GM23338 (cell line): Measurements from ENCODE around the gene CCSER2. TPM values are rescaled to one million over a fixed set of nuclear protein-coding genes. Genes with fewer than 3 reads are reported as not detected.
"Not testable (repeated sequence)": the region's sequence is repeated elsewhere in the genome, so short reads cannot be mapped to it uniquely, and the experiment has no call there.

Experiments used
- ATAC-seq: fragments of 200-7000 bp; cut with Tn5 transposase; 3 replicates; pipeline ENCODE4 v1.9.1; 2020
- DNase-seq: peaks from one replicate; pipeline ENCODE4 v3.0.0-alpha.2; 2015; ENCODE audit warnings: low spot score
- H2AFZ ChIP-seq: fragments of 200-600 bp; sonication (generic); 2 replicates; pipeline ENCODE4 v1.8.0; 2016; ENCODE audit warnings: antibody characterized with exemption, mild to moderate bottlenecking, moderate library complexity
- H3F3A ChIP-seq: fragments of 200-600 bp; sonication (generic); replicated peaks from 2 replicates; pipeline ENCODE4 v1.8.0; 2017; ENCODE audit warnings: antibody characterized with exemption, mixed run types, low read depth
- H3K27ac ChIP-seq: fragments of 200-600 bp; sonication (generic); 2 replicates; pipeline ENCODE4 v1.6.1; 2016; ENCODE audit warnings: low read depth
- H3K27me3 ChIP-seq: fragments of 200-600 bp; sonication (generic); 2 replicates; pipeline ENCODE4 v1.8.0; 2016; ENCODE audit warnings: mild to moderate bottlenecking, mixed run types, moderate library complexity; ENCODE audit not compliant: insufficient read depth
- H3K36me3 ChIP-seq: fragments of 200-600 bp; sonication (generic); 2 replicates; pipeline ENCODE4 v1.8.0; 2016; ENCODE audit warnings: mild to moderate bottlenecking; ENCODE audit not compliant: insufficient read depth
- H3K4me1 ChIP-seq: fragments of 200-600 bp; sonication (generic); 2 replicates; pipeline ENCODE4 v1.8.0; 2016; ENCODE audit warnings: mild to moderate bottlenecking, moderate library complexity; ENCODE audit not compliant: insufficient read depth
- H3K4me2 ChIP-seq: fragments of 200-600 bp; sonication (generic); 2 replicates; pipeline ENCODE4 v1.7.1; 2017; ENCODE audit warnings: mixed run types
- H3K4me3 ChIP-seq: fragments of 200-600 bp; sonication (generic); 2 replicates; pipeline ENCODE4 v1.6.1; 2016; ENCODE audit warnings: mixed run types
- H3K79me2 ChIP-seq: fragments of 200-600 bp; sonication (generic); replicated peaks from 2 replicates; pipeline ENCODE4 v1.8.0; 2017; ENCODE audit warnings: mild to moderate bottlenecking; ENCODE audit not compliant: insufficient read depth
- H3K9me2 ChIP-seq: fragments of 200-600 bp; sonication (generic); 2 replicates; pipeline ENCODE4 v1.8.0; 2017; ENCODE audit not compliant: insufficient read depth
- H4K20me1 ChIP-seq: fragments of 200-600 bp; sonication (generic); replicated peaks from 2 replicates; pipeline ENCODE4 v1.8.0; 2017; ENCODE audit warnings: mild to moderate bottlenecking; ENCODE audit not compliant: insufficient read depth
- H3K27ac Mint-ChIP-seq: 2 replicates; pipeline ENCODE4 v1.8.0; 2020; ENCODE audit warnings: inconsistent platforms, mild to moderate bottlenecking, moderate library complexity, mixed read lengths
- H3K27me3 Mint-ChIP-seq: 3 replicates; pipeline ENCODE4 v1.8.0; 2022; ENCODE audit warnings: low read depth, mild to moderate bottlenecking, moderate library complexity, mixed read lengths, inconsistent platforms; ENCODE audit not compliant: insufficient read depth, poor library complexity
- H3K36me3 Mint-ChIP-seq: 3 replicates; pipeline ENCODE4 v1.8.0; 2021; ENCODE audit warnings: low read depth, mild to moderate bottlenecking, inconsistent platforms, moderate library complexity, mixed read lengths
- H3K4me1 Mint-ChIP-seq: 3 replicates; pipeline ENCODE4 v1.8.0; 2020; ENCODE audit warnings: mild to moderate bottlenecking, inconsistent platforms, mixed read lengths
- H3K4me3 Mint-ChIP-seq: 3 replicates; pipeline ENCODE4 v1.8.0; 2021; ENCODE audit warnings: moderate library complexity, mild to moderate bottlenecking, inconsistent platforms, mixed read lengths
- H3K9me3 Mint-ChIP-seq: 3 replicates; pipeline ENCODE4 v1.8.0; 2020; ENCODE audit warnings: moderate library complexity, mild to moderate bottlenecking, inconsistent platforms, mixed read lengths
- CREB1 ChIP-seq: fragments of 250-450 bp; sonication (Bioruptor Pico); IDR thresholded peaks from 2 replicates; pipeline ENCODE4 v1.5.0; 2020; ENCODE audit warnings: low read depth, mild to moderate bottlenecking, moderate library complexity
- ETS1 ChIP-seq: IDR thresholded peaks from 2 replicates; pipeline ENCODE4 v1.6.1; 2016; ENCODE audit warnings: antibody characterized with exemption
- JUNB ChIP-seq: IDR thresholded peaks from one replicate; pipeline ENCODE4 v1.6.1; 2016; ENCODE audit warnings: antibody characterized with exemption; ENCODE audit not compliant: unreplicated experiment
- NANOG ChIP-seq: IDR thresholded peaks from 2 replicates; pipeline ENCODE4 v1.6.1; 2016; ENCODE audit warnings: antibody characterized with exemption, borderline replicate concordance
- REST ChIP-seq: IDR thresholded peaks from one replicate; pipeline ENCODE4 v1.6.1; 2018; ENCODE audit warnings: antibody characterized with exemption; ENCODE audit not compliant: unreplicated experiment
- STAT1 ChIP-seq: IDR thresholded peaks from one replicate; pipeline ENCODE4 v1.6.1; 2016; ENCODE audit warnings: antibody characterized with exemption; ENCODE audit not compliant: unreplicated experiment
- ZNF114 ChIP-seq: fragments of 250-450 bp; sonication (Bioruptor Pico); IDR thresholded peaks from 2 replicates; pipeline ENCODE4 v1.5.0; 2020; ENCODE audit warnings: mild to moderate bottlenecking, moderate library complexity
- ZNF462 ChIP-seq: fragments of 250-450 bp; sonication (Bioruptor Pico); IDR thresholded peaks from 2 replicates; pipeline ENCODE4 v1.5.0; 2020; ENCODE audit warnings: mild to moderate bottlenecking, moderate library complexity
- polyA plus RNA-seq: library from polyadenylated mRNA; unstranded; fragments of >200 nt; fragmentation: Nextera tagmentation; extraction: Ambion mirVana; gene quantifications from 2 replicates; pipeline ENCODE4 v1.2.1, GENCODE V29; 2016
- total RNA-seq: library from RNA; depleted of rRNA; stranded (reverse); fragments of >200 nt; shearing (Covaris generic); gene quantifications from 2 replicates; pipeline ENCODE4 v1.2.3, GENCODE V29; 2014
- TF ChIP-seq, protein P1 (sequence below), 2 experiments: fragments of 200-600 bp in 1 of 2; sonication (generic) in 1 of 2; conservative IDR thresholded peaks; 2 replicates each; pipeline versions ENCODE4 v1.5.1 to v1.6.1; 2016 to 2017; ENCODE audit warnings: antibody characterized with exemption in 2 of 2, low read depth in 2 of 2, mild to moderate bottlenecking in 2 of 2, moderate library complexity in 1 of 2

Gene CCSER2
- total and polyA plus RNA-seq, 2 experiments from 2014 or later, result 30.6 to 37.2 TPM

- not testable (repeated sequence) for H3K27me3 Mint-ChIP-seq, H3K36me3 ChIP-seq, H3K4me3 ChIP-seq, H3K27me3 ChIP-seq, H3F3A ChIP-seq, ATAC-seq, H4K20me1 ChIP-seq, H3K27ac Mint-ChIP-seq, H2AFZ ChIP-seq, H3K4me1 Mint-ChIP-seq, H3K4me1 ChIP-seq, H3K27ac ChIP-seq, H3K9me2 ChIP-seq, H3K4me3 Mint-ChIP-seq, H3K4me2 ChIP-seq, DNase-seq
- peaks cover 64% of the 10 kb centered on the region for H3K79me2 ChIP-seq
- H3K36me3 Mint-ChIP-seq, result peaks cover 51% of the 10 kb centered on the region
- peaks cover 45% of the 10 kb centered on the region for H3K9me3 Mint-ChIP-seq
Observed at GRCh38 chr10:84414110-84414509, 85.7 kb downstream of the CCSER2 start.

DNA sequence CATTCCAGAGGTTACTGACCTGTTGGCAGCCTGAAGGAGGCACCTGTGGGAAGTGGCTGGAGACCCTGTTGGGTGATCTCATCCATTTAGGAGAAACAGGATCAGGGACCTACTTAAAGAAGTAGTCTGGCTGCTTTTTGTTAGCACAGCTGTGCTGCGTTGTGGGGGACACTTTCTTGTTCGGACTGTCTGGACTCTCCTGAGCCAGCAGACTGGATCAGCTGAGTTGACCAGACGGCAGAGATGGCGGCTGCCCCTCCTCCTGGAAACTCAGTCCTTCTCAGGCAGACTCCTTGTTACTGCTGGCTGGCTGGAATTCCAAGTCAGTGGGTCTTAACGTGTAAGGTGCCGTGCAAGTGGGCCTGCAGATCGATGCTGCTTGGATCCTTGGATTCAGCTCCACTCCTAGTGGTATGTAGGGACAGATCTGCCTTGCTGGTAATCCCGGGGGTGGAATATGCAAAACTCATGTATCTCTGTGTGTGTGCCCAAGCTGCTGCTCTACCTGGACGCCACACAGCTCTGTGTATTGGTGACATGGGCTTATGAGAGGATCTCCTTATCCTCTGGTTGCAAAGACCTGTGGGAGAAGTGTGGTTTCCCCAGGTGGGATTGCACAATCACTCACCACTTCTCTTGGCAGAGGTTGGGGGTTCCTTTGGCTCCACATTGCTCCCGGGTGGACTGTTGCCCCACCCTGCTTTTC lies 87.3 kb downstream of the CCSER2 start:
- H3F3A ChIP-seq, result no peaks in the 10 kb centered on the region
- no peaks in the 10 kb centered on the region for H3K9me2 ChIP-seq
- no peak overlapping the region for H3K4me3 ChIP-seq
- ATAC-seq (no peak), DNase-seq (no peak)
- H3K27me3 Mint-ChIP-seq, result no peaks in the 10 kb centered on the region
- H3K36me3 Mint-ChIP-seq, result peaks cover 47% of the 10 kb centered on the region
- H3K79me2 ChIP-seq, result peaks cover 54% of the 10 kb centered on the region
- no peaks in the 10 kb centered on the region for H3K27me3 ChIP-seq
- no peaks in the 10 kb centered on the region for H3K4me1 Mint-ChIP-seq
- no peak overlapping the region for H3K27ac ChIP-seq
- H3K27ac Mint-ChIP-seq, result no peak overlapping the region
- H2AFZ ChIP-seq, result no peak overlapping the region
- H4K20me1 ChIP-seq, result no peaks in the 10 kb centered on the region
- no peak overlapping the region for H3K4me2 ChIP-seq
- H3K4me1 ChIP-seq, result no peaks in the 10 kb centered on the region
- no peak overlapping the region for H3K4me3 Mint-ChIP-seq
- H3K9me3 Mint-ChIP-seq, result peaks cover 40% of the 10 kb centered on the region
- peaks cover 7% of the 10 kb centered on the region; the same call in 1 of the 2 replicates for H3K36me3 ChIP-seq
- TF ChIP-seq ZNF114 (no peak), ETS1 (no peak), ZNF462 (CRISPR knock-in tag) (no peak), STAT1 (no peak), NANOG (no peak), REST (no peak), CREB1 (CRISPR knock-in tag) (no peak), JUNB (no peak)
- TF ChIP-seq, protein P1, sequence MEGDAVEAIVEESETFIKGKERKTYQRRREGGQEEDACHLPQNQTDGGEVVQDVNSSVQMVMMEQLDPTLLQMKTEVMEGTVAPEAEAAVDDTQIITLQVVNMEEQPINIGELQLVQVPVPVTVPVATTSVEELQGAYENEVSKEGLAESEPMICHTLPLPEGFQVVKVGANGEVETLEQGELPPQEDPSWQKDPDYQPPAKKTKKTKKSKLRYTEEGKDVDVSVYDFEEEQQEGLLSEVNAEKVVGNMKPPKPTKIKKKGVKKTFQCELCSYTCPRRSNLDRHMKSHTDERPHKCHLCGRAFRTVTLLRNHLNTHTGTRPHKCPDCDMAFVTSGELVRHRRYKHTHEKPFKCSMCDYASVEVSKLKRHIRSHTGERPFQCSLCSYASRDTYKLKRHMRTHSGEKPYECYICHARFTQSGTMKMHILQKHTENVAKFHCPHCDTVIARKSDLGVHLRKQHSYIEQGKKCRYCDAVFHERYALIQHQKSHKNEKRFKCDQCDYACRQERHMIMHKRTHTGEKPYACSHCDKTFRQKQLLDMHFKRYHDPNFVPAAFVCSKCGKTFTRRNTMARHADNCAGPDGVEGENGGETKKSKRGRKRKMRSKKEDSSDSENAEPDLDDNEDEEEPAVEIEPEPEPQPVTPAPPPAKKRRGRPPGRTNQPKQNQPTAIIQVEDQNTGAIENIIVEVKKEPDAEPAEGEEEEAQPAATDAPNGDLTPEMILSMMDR (conservative IDR thresholded peaks at IDR 0.05; ENCODE audit: low read depth in 2 of 2), result no peak
